ENCODE measurements around the gene EPDR1.

DNA sequence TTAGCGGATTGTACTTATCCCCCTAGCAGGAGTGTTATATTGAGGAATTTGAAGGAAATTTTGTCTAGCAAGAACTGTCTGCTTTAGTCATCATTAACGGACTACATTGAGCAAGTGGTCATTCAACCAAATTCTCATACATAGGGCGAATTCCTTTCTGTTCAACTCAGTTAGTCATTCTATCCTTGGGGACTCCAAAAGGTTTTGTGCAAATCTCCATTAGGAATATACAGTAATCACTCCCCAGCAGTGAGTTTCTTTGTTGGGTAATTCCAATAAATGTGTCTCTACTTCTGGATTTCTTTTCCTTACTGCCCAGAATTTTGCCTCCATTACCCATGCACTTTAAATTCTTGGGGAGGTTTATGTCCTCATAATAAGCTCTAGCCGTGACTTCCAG is 51.1 kb downstream of the EPDR1 start:
- TF ChIP-seq POLR2AphosphoS5 (IDR thresholded peaks at IDR 0.05), result no peak
- TF ChIP-seq, protein P1, sequence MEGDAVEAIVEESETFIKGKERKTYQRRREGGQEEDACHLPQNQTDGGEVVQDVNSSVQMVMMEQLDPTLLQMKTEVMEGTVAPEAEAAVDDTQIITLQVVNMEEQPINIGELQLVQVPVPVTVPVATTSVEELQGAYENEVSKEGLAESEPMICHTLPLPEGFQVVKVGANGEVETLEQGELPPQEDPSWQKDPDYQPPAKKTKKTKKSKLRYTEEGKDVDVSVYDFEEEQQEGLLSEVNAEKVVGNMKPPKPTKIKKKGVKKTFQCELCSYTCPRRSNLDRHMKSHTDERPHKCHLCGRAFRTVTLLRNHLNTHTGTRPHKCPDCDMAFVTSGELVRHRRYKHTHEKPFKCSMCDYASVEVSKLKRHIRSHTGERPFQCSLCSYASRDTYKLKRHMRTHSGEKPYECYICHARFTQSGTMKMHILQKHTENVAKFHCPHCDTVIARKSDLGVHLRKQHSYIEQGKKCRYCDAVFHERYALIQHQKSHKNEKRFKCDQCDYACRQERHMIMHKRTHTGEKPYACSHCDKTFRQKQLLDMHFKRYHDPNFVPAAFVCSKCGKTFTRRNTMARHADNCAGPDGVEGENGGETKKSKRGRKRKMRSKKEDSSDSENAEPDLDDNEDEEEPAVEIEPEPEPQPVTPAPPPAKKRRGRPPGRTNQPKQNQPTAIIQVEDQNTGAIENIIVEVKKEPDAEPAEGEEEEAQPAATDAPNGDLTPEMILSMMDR (IDR thresholded peaks at IDR 0.05), result no peak
- no peak for TF ChIP-seq POLR2A (IDR thresholded peaks at IDR 0.05; ENCODE audit: low read depth)
